HEK293 (cell line): ENCODE data around the gene FAM43A.

Source experiments
- CTCF ChIA-PET: fragments of 350-600 bp; formaldehyde crosslinking; extraction: SDS; loops from one replicate; lab custom pipeline; 2021; ENCODE audit warnings: antibody characterized with exemption; lab: Yijun Ruan, JAX
- POLR2A ChIA-PET: fragments of 300-600 bp; formaldehyde crosslinking; extraction: SDS; loops from one replicate; lab custom pipeline; 2020; ENCODE audit warnings: antibody characterized with exemption, inconsistent platforms; lab: Yijun Ruan, JAX
- H3K27ac ChIP-seq: fragments of 200-500 bp; sonication (Bioruptor generic); 2 replicates; pipeline ENCODE4 v1.5.1; 2014; ENCODE audit warnings: low read depth, low read length, control low read depth, inconsistent platforms; ENCODE audit errors: extremely low read depth
- H3K36me3 ChIP-seq, 2 experiments: fragments of 200-500 bp in 1 of 2; sonication (Bioruptor generic) in 1 of 2; 1 replicate in 1 of 2; 2 replicates in 1 of 2; pipeline ENCODE4 v1.5.1; 2014 to 2017; ENCODE audit warnings: inconsistent platforms in 2 of 2, low read length in 2 of 2; ENCODE audit not compliant: control insufficient read depth in 2 of 2, insufficient read depth in 1 of 2
- H3K4me1 ChIP-seq: fragments of 200-500 bp; sonication (Bioruptor generic); 2 replicates; pipeline ENCODE4 v1.5.1; 2014; ENCODE audit warnings: mild to moderate bottlenecking, low read length, inconsistent platforms; ENCODE audit not compliant: control insufficient read depth, insufficient read depth
- H3K4me3 ChIP-seq: 2 replicates; pipeline ENCODE4 v1.5.1; 2011; ENCODE audit warnings: low read depth, mild to moderate bottlenecking, control low read depth, low read length, moderate library complexity
- H3K9me3 ChIP-seq: fragments of 200-500 bp; sonication (Bioruptor generic); 2 replicates; pipeline ENCODE4 v1.5.1; 2014; ENCODE audit warnings: low read depth, low read length, inconsistent platforms; ENCODE audit not compliant: control insufficient read depth, insufficient read depth
- CTCF ChIP-seq: fragments of 450-650 bp; formaldehyde crosslinking; IDR thresholded peaks from 2 replicates; pipeline ENCODE4 v1.5.1; 2016; ENCODE audit warnings: missing biosample characterization, missing genetic modification characterization
- GLIS1 ChIP-seq: fragments of 450-650 bp; formaldehyde crosslinking; IDR thresholded peaks from 2 replicates; pipeline ENCODE4 v1.5.1; 2016; ENCODE audit warnings: missing biosample characterization, missing genetic modification characterization
- INSM2 ChIP-seq: fragments of 450-650 bp; formaldehyde crosslinking; IDR thresholded peaks from 2 replicates; pipeline ENCODE4 v1.5.1; 2016; ENCODE audit warnings: missing biosample characterization, missing genetic modification characterization
- KLF1 ChIP-seq: fragments of 450-650 bp; formaldehyde crosslinking; IDR thresholded peaks from 2 replicates; pipeline ENCODE4 v1.5.1; 2016; ENCODE audit warnings: missing biosample characterization, missing genetic modification characterization
- REPIN1 ChIP-seq: fragments of 450-650 bp; formaldehyde crosslinking; IDR thresholded peaks from 2 replicates; pipeline ENCODE4 v1.5.1; 2017; ENCODE audit warnings: missing biosample characterization, missing genetic modification characterization, low read depth
- SP2 ChIP-seq: fragments of 450-650 bp; formaldehyde crosslinking; IDR thresholded peaks from 2 replicates; pipeline ENCODE4 v1.5.1; 2016; ENCODE audit warnings: missing biosample characterization, missing genetic modification characterization
- ZBTB44 ChIP-seq: fragments of 450-650 bp; IDR thresholded peaks from 2 replicates; pipeline ENCODE4 v1.5.1; 2018; ENCODE audit warnings: missing biosample characterization, mild to moderate bottlenecking, missing genetic modification characterization
- ZNF398 ChIP-seq: fragments of 450-650 bp; formaldehyde crosslinking; IDR thresholded peaks from 2 replicates; pipeline ENCODE4 v1.5.1; 2017; ENCODE audit warnings: missing biosample characterization, missing genetic modification characterization
- ZNF433 ChIP-seq: fragments of 450-650 bp; formaldehyde crosslinking; IDR thresholded peaks from 2 replicates; pipeline ENCODE4 v1.5.1; 2016; ENCODE audit warnings: missing biosample characterization, missing genetic modification characterization, low read depth
- ZNF600 ChIP-seq: fragments of 450-650 bp; formaldehyde crosslinking; IDR thresholded peaks from 2 replicates; pipeline ENCODE4 v1.5.1; 2016; ENCODE audit warnings: missing biosample characterization, missing genetic modification characterization
- ZNF629 ChIP-seq: fragments of 450-650 bp; formaldehyde crosslinking; IDR thresholded peaks from 2 replicates; pipeline ENCODE4 v1.5.1; 2017; ENCODE audit warnings: missing biosample characterization, missing genetic modification characterization
- ZNF639 ChIP-seq: fragments of 450-650 bp; formaldehyde crosslinking; IDR thresholded peaks from 2 replicates; pipeline ENCODE4 v1.5.1; 2016; ENCODE audit warnings: missing biosample characterization, missing genetic modification characterization
- ZNF768 ChIP-seq: fragments of 450-650 bp; formaldehyde crosslinking; IDR thresholded peaks from 2 replicates; pipeline ENCODE4 v1.5.1; 2018; ENCODE audit warnings: missing biosample characterization, mild to moderate bottlenecking, missing genetic modification characterization

FAM43A gene

GRCh38 chr3:194682694-194683310 is 2.9 kb upstream of the FAM43A start (continued):
- TF ChIP-seq CTCF (tag by site-specific recombination) (peak; percentile 82), KLF1 (tag by site-specific recombination) (no peak), REPIN1 (tag by site-specific recombination) (no peak), ZNF629 (tag by site-specific recombination) (peak; percentile 64), SP2 (tag by site-specific recombination) (no peak), ZNF768 (tag by site-specific recombination) (no peak), ZNF398 (tag by site-specific recombination) (peak; percentile 71), ZNF600 (tag by site-specific recombination) (peak; percentile 100), ZNF433 (tag by site-specific recombination) (no peak), ZBTB44 (tag by site-specific recombination) (no peak)

- ChIA-PET CTCF (interaction anchor here (0.5 to 3.4 kb wide), 33 partner anchors 10 to 588 kb away, joined by 3 to 32 read pairs (median 4); partner anchors contain the start of genes LSG1 and XXYLT1), POLR2A (interaction anchor here (1.3 to 1.4 kb wide), 3 partner anchors 318 to 586 kb away, joined by 3 to 6 read pairs (median 5); no protein-coding TSS in a partner anchor)
- H3K4me3 ChIP-seq: no peak overlapping the region
- peaks cover 0 to 8% of the 10 kb centered on the region in 2 experiments; a peak in 1 of 3 replicates for H3K36me3 ChIP-seq
- TF ChIP-seq INSM2 (tag by site-specific recombination) (no peak), ZNF639 (tag by site-specific recombination) (no peak), GLIS1 (tag by site-specific recombination) (peak; percentile 34; the same call in 1 of the 2 replicates)
- H3K4me1 ChIP-seq: no peaks in the 10 kb centered on the region
- no peak overlapping the region for H3K27ac ChIP-seq
- H3K9me3 ChIP-seq: no peaks in the 10 kb centered on the region
Measured at GRCh38 chr3:194683380-194683779, 2.3 kb upstream of the FAM43A start.
